Measurements from ENCODE around the gene ANKRD53.

ANKRD53 gene

DNA sequence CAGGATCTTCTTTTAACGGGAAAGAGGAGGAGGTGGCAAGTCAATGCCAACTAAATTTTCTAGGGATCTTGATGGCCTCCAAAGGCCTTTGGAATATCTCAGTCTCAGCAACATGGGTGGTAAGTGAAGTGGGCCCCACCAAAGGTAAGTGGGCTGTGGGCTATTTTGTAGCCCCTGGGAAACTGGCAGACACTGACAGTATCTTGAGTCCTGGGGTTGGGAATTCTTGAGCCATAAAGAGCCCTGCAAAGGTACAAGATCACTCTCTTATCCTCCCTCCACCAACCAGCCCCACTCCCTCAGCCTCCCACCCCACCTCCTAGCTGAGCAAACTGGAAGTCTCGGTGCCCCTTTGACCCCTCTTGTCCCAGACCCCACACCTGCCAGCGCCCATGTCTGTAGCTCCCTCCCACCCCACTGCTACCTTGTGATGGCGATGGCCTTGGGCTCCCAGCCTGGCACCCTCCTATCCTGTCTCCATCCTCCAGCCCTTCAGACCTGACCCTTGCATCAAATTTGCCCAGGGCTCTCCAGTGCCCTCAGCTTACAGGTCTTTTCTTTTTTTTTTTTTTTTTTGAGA, 34.2 kb upstream of the ANKRD53 start:
- no peak for DNase-seq

DNA sequence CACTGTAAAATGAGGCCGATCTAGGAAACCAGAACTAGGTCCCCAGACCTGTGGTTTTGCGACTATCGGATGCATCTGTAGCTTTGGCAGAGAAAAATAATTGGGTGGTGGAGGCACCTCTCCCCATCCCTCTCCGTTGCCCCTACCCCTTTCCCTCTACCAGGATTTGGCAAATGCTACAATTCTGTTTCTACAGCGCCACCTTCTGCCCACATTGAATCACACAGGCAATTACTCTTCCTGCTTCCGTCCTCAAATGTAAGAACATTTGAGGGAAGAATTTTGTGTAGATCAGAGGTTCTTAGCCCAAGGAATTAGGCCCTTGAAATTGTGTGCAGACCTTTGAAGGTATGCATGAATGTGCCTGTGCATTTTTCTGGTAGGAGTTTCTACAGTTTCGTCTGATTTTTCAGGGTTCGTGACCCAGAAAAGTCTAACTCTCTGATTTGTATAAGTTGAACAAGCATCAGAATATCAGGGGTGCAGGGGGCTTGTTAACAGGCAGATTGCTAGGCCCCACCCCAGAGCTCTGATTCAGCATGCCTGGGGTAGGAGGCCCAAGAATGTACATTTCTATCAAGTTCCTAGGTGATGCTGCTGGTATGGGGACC, 31.5 kb upstream of the ANKRD53 start:
- DNase-seq: peak; percentile 51

DNA sequence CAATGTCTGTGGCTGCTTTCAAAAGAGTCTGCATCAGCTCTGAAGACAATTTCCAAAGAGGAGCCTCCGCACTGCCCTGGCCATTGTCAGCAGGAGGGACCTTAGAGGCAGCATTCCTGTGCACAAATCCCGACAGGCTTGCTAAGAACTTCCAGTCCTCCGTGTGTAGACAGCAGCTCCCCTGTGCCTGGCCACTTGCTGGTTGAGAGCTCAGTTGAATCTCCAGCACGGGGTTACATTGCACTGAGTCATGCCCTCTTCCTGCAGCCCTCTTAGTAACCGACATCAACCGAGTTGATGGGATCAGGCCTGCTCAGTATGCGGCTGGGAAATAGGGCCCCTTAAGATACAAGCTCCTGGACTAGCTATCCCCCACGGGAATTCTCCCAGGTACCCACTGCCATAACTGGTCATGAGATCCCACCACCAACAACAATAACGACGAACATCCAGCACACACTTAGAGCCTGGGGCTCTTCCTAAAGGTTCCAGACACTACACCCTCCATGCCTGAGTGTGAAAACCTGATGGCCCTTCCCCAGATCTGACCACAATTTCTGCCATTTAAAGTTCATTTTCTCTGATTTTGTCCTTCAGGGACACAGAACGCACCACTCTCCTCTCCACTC, 30.8 kb upstream of the ANKRD53 start:
- no peak for DNase-seq

DNA sequence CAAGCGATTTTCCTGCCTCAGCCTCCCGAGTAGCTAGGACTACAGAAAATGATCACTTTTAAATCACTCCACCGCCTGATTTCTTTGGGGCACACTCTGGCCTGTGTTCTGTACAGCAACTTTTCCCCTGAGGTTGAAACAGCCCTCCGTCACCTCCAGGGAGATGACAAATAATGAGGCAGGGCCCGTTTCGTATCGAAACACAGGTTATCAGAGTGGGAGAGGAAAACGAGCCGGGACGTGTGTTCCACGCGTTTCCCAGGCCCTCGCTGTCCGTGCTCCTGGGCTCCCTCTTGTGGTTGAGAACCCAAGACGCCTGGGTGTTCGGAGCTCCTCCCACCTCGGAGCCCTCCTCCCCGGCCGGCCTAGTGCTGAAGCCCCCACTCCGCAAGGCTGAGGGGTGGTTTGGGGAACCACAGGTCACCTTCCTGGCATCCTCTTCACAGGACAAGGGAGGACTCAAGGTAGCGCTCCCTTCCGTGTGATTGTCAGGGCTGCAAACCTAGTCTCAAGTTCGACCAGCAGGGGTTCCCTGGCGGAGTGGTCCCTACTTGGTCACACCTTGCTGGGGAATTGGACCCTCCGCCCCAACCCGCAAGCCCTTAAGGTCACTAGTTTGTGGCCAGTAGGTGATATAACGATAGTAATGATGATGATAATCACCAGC, 30.0 kb upstream of the ANKRD53 start:
- DNase-seq: peak; percentile 57

DNA sequence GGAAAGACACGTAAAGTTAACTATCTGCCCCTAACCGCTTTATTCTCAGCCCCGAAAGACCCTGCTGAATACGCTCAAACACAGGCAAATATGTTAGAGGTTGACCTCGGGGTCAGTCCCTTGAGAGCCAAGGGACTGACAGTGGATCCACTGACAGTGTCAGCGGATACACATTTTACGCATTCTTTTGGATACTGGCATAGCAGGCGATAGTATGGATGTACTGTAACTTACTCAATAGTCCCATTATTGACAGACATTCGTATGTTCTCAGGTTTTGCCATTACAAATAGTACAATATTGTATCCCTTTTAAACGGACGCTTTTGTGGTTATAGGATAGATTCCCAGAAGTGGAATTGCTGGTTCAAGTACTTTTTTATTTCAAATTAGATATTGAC, 29.3 kb upstream of the ANKRD53 start:
- DNase-seq: no peak

DNA sequence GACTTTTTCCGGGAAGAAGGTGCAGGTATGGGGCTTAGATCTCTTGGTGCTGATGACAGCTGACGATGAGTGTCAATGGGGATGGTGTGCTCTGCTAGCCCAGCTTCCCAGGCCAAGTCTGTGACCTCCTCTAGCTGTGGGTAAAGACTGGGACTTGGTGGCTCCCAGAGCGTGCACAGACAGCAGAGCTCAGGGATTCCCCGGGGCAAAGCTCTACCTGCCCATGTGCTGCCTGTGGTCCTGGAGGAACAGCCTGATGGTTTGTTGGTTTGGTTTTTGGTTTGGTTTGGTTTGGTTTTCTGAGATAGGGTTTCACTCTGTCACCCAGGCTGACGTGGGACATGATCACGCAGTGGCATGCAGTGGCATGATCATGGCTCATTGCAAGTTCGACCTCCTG, 23.5 kb upstream of the ANKRD53 start:
- no peak for DNase-seq

DNA sequence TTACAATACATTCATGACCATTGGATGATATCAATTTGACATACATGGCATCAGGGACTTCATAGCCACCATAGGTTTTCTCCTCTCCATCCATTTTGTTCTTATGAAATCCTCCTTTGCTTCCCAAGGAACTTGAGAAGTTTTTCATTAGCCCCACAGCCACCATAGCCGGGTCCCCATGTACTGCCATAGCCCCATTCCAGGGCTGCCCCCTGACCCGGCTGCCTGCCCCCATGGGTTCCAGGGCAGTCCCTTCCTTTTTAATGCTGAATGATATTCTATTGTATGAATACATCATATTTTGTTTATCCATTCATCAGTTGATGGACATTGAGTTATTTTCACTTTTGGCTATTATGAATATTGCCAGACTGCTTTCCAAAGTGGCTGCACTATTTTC, 22.3 kb upstream of the ANKRD53 start:
- no peak for DNase-seq

DNA sequence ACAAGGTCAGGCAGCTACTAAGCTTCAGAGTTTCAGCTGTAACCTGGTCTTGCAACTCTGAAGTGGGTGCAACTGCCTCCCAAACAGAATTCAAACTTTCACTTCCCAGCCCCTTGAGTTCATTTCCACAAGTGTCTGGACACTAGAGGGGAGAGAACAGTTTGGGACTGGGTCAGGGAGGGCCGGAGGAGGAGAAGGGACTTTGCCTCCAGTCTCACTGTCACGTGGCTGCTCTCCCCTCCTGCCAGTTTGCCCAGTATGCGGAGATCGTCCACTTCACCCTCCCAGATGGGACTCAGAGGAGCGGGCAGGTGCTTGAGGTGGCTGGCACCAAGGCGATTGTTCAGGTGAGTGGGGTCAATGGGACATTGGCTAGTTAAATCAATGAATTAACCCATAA, 20.6 kb upstream of the ANKRD53 start:
- DNase-seq: no peak

DNA sequence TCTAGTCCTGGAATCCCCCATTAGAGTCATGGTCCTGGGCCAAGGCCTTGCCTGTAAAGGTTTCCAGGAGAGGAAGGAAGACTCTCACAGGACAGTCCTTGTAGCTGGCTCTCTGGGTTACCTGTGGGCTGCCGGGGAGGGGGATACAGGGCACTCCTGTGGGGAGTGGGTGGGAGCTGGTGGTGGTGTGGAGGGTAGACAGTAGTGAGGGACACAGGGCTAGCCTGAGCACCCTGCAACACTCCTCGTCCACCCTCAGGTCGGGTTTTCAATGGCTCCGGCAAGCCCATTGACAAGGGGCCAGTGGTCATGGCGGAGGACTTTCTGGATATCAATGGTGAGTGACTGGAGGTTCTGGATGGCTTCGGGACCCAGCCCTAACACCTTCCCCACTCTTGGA, 19.7 kb upstream of the ANKRD53 start:
- no peak for DNase-seq

DNA sequence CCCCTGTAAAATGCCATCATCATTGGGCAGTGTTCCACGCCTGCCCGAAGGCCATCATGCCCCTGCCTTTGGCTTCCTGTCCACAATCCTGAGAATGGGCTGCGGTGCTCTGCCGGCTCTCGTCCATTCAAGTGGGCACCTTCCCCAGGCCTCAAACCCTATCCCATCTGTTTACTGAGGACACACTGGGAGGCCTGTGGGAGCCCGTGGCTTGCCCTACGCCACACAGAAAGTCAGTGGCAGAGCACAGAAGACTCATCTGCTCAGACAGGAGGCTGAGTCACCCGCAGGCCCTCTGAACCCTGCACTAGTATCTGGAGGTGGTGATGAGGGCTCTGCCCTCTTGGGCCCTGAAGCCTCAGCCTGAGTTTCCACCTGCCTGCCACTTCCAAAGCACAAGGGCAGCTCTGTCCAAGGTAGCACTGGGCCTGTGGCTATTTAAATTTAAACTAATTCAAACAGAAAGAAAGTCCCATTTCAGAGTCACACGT, 19.1 kb upstream of the ANKRD53 start:
- DNase-seq: no peak

DNA sequence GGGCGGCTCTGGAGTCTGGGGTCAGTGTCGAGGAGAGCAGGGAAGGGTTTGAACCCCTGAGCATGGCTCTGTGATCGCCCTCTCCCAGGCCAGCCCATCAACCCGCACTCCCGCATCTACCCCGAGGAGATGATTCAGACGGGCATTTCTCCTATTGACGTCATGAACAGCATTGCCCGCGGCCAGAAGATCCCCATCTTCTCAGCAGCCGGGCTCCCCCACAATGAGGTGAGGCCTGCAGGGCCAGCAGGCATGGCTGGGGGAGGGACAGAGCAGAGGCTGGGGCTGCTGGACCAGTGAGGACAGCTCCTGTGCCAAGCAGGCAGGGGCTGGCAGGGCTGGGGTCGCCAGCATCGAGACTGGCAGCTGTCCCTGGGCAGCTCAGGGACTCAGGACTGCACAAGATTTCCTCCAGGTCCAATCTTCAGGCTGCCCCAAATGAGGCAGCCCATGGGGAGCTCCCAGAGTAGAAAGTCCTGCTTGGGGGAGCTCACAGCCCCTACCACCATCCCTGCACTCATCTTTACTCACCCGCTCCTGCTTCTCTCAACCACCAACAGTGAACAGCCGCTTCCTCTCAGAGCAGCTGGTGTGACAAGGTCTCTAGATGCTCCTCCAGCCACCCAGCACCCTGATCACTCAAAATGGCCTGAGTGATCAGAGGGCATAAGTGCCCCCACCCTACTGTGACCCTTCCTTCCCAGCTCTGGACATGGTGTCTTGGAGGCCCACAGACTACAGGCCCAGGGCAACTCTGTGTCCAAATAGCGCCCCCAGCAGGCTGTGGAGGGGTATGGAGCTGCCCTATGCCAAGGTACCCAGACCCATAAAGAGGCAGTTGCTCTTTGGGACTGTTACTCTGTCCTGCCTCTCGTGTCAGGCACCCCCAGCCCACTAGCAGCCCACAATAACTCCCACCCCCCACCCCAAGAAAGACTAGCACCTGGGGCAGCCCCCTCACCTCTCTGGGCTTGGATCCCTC, 18.3 kb upstream of the ANKRD53 start:
- no peak for DNase-seq

DNA sequence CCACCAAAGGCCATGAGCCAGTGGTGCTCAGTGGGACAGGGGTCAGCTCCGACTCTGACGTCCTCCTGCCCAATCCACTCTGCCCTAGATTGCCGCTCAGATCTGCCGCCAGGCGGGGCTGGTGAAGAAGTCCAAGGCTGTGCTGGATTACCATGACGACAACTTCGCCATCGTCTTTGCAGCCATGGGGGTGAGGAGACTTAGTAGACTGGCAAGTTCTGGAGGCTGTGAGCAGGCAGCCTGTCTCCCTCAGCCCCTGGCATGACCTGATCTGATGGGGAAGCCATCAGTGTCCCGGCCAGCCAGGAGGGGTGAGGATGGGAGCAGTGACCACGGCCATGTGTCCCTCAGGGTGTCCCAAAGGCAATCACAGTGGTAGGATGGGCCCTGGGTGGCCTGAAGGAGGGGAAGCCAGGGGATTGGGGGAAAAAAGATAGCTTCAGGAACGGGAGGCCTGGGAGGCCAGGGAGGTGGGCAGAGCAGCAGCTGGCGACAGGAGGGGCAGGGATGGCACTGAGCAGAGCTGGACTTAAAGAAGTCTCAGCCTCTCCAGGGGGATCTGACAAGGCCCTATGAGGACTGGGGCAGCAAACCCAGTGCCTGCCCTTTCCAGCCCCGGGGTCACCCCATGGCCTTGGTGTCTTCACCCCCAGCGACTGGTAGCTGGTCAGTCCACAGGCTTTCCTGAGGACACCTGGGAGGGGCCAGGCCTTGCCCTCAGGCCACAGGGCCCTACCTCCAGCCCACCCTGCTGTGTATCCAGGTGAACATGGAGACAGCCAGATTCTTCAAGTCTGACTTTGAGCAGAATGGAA, 17.4 kb upstream of the ANKRD53 start:
- DNase-seq: no peak

DNA sequence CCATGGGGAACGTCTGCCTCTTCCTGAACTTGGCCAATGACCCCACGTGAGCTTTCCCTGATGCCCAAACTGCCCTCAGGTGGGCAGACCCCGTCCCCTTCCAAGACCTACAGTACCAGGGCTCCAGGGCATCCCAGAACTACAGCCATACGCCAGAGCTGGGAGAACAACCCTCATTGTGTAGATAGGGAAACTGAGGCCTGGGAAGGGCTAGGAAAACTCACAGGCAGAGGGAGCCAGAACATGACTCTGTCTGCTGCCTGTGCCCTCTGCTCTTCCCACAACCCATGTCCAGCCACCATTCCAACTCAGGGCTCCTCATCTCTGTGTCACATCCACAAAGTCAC, 16.8 kb upstream of the ANKRD53 start:
- no peak for DNase-seq

DNA sequence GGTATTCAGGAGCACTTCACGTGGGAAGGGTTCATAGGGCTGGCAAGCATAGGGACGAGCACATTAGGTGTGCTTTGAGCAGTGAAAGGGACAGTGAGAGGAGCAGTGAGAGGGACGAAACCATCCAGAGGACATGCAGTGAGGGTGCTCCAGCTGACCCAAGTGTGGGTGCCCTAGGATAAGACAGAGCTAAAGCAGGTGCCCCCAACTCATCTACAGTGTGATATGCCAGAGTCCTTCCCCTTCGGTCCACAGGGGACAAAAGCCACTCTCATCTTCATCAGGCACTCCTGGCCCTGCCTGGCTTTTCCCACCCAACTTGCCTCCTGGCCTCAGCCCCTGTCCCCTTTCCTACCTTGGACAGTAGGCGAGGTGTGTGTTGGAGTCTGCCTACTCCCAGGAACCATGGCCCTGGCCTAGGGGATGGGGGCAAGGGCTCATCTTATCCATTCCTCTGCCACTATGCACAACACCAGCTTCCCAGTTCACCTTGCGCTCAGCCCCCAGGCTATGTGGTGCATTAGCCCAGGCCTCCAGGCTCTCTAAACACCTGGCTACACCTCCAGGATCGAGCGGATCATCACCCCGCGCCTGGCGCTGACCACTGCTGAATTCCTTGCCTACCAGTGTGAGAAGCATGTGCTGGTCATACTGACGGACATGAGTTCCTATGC, 16.1 kb upstream of the ANKRD53 start:
- DNase-seq: no peak

DNA sequence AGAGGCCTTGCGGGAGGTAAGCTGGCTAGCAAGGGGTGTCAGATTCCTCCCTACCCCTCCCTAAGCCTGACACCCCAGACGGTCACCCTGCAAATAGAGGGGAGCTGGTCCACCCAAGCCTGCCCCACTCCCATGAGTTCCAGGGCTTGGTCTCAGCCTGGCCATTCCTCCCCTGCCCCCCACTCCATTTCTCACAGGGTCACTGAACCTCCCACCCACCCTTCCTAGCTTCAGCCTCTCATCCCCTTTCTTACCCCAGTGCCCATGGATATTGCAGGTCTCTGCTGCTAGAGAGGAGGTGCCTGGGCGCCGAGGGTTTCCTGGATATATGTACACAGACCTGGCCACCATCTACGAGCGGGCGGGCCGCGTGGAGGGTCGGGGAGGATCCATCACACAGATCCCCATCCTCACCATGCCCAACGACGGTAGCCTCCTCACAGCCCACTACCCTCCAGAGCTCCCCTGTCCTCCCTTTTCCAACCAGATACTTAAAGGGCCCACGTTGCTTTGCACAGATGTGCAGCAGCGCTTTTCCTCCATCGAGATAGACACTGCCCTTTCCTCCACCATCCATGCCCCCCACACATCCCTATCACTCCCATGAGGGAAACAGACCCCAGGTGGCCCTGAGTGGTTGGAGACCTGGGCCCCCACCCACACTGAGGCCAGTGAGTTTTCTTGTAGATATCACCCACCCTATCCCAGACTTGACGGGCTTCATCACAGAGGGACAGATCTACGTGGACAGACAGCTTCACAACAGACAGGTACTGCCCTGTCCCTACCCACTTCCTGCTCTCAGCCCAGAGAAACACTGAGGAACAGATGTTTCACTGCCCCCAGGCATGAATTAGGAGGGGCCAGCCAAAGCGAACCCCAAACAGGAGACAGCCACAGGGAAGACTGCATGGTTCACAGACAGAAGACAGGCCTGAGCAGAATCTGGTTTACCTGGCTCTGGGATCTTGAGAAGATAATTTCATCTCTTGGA, 15.2 kb upstream of the ANKRD53 start:
- DNase-seq: no peak

DNA sequence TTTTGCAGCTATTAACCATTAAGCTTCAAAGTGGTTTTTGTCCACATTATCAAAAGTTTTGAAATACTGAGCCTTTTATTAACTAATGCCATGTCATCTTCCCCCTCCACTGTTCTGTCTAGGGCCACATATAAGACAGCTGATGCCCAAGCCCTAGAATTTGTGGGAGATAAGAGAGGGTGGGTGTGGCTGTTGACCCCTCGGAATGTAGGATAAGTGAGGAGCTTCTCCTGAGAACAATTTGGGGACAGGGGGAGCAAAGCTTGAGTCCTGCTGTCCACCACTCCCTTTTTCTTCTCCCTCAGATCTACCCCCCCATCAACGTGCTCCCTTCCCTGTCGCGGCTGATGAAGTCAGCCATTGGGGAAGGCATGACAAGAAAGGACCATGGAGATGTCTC, 14.3 kb upstream of the ANKRD53 start:
- no peak for DNase-seq

DNA sequence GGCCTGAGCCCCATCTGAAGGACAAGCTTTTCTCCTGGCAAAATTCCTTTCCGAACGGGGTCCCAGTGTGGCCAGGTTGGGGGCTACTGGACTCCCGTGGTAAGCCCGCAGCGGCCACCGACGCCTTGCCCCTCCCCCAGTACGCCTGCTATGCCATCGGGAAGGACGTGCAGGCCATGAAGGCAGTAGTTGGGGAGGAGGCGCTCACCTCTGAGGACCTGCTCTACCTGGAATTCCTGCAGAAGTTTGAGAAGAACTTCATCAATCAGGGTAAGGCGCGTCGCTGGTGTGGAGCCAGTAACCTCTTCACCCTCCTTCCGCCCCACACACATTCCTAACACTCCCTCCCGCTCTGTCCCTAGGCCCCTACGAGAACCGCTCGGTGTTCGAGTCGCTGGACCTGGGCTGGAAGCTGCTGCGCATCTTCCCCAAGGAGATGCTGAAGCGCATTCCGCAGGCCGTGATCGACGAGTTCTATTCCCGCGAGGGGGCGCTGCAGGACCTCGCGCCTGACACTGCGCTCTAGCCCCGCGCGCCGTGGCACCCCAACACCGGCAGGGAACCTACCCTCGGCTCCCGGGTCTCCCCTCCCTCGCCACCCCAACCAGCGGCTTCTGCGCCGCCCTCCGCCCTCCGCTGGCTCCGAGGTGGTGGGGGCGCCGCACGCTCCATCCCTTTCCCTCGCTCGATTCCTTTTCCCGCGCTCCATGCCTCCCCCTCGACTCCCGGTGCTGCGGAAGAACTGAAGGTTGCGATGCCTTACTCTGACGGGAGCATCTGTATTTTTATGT, 13.6 kb upstream of the ANKRD53 start:
- peak; percentile 73 for DNase-seq

DNA sequence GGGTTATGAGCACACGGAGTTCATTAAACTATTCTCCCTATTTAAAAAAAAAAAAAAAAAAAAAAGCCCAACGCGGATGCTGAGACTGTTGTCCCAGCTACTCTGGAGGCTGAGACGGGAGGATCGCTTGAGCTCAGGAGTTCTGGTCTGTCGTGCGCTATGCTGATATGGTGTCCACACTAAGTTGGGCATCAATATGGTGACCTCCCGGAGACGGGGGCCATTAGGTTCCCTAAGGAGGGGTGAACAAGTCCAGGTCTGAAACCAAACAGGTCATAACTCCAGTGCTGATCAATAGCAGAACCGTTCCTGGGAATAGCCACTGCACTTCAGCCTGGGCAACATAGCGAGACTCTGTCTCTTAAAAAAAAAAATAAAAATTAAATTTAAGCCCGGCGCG, 12.9 kb upstream of the ANKRD53 start:
- DNase-seq: no peak

DNA sequence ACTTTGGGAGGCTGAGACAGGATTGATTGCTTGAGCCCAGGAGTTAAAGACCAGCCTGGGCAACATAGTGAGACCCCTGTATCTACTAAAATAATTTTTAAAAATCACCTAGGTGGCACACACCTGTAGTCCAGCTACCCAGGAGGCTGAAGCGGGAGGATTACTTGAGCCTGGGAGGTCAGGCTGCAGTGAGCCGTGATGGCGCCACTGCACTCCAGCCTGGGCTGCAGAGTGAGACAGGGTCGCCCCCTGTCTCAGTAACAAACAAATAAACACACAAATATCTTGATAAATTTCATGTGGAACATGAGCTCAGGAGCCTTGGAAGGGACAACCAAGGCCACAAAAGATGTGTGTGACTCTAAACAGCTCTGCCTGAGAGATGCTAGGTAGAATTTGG, 11.7 kb upstream of the ANKRD53 start:
- DNase-seq: no peak
